Measurements from ENCODE around the gene FYN. TPM values are rescaled to one million over a fixed set of nuclear protein-coding genes. Genes with fewer than 3 reads are reported as not detected.

Gene FYN
- total RNA-seq, 1 donor from 2014 or later: 130 TPM

GRCh38 chr6:111770263-111771093 lies 102.8 kb downstream of the FYN start:
- TF ChIP-seq, protein P1, sequence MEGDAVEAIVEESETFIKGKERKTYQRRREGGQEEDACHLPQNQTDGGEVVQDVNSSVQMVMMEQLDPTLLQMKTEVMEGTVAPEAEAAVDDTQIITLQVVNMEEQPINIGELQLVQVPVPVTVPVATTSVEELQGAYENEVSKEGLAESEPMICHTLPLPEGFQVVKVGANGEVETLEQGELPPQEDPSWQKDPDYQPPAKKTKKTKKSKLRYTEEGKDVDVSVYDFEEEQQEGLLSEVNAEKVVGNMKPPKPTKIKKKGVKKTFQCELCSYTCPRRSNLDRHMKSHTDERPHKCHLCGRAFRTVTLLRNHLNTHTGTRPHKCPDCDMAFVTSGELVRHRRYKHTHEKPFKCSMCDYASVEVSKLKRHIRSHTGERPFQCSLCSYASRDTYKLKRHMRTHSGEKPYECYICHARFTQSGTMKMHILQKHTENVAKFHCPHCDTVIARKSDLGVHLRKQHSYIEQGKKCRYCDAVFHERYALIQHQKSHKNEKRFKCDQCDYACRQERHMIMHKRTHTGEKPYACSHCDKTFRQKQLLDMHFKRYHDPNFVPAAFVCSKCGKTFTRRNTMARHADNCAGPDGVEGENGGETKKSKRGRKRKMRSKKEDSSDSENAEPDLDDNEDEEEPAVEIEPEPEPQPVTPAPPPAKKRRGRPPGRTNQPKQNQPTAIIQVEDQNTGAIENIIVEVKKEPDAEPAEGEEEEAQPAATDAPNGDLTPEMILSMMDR (IDR thresholded peaks at IDR 0.05): no peak
- TF ChIP-seq POLR2A (IDR thresholded peaks at IDR 0.05) (no peak), POLR2AphosphoS5 (IDR thresholded peaks at IDR 0.05; ENCODE audit: insufficient read depth in 1 of 2, low read depth in 1 of 2) (no peak)
- no peak overlapping the region for H3K4me3 ChIP-seq

GRCh38 chr6:111769365-111770152 lies 103.7 kb downstream of the FYN start:
- Histone ChIP-seq H3K27ac (no peak overlapping the region), H3K4me3 (no peak overlapping the region), H3K4me1 (peaks cover 43% of the 10 kb centered on the region), H3K36me3 (no peaks in the 10 kb centered on the region), H3K9me3 (no peaks in the 10 kb centered on the region), H3K27me3 (no peaks in the 10 kb centered on the region)
- TF ChIP-seq, protein P1 (IDR thresholded peaks at IDR 0.05): no peak
- TF ChIP-seq POLR2A (IDR thresholded peaks at IDR 0.05) (no peak), POLR2AphosphoS5 (IDR thresholded peaks at IDR 0.05; ENCODE audit: insufficient read depth in 1 of 2, low read depth in 1 of 2) (no peak)
- intact Hi-C loops (cut with DNase I): no loop called here
- no peak for DNase-seq (ENCODE audit: extremely low spot score in 2 of 2)

More at GRCh38 chr6:111770263-111771093, 102.8 kb downstream of the FYN start:
- no peaks in the 10 kb centered on the region for H3K27me3 ChIP-seq
- H3K9me3 ChIP-seq: no peaks in the 10 kb centered on the region
- DNase-seq (ENCODE audit: extremely low spot score in 2 of 2): no peak
- H3K27ac ChIP-seq: no peak overlapping the region
- peaks cover 47% of the 10 kb centered on the region for H3K4me1 ChIP-seq
- intact Hi-C loops (cut with DNase I): no loop called here
- no peaks in the 10 kb centered on the region for H3K36me3 ChIP-seq

GRCh38 chr6:111768431-111768770 lies 104.9 kb downstream of the FYN start:
- no peak overlapping the region for H3K4me3 ChIP-seq
- DNase-seq (ENCODE audit: extremely low spot score in 2 of 2): no peak
- TF ChIP-seq, protein P1 (IDR thresholded peaks at IDR 0.05): no peak
- no peak for TF ChIP-seq POLR2A (IDR thresholded peaks at IDR 0.05)
- no peaks in the 10 kb centered on the region for H3K27me3 ChIP-seq
- no peaks in the 10 kb centered on the region for H3K36me3 ChIP-seq
- peaks cover 38% of the 10 kb centered on the region for H3K4me1 ChIP-seq
- no peaks in the 10 kb centered on the region for H3K9me3 ChIP-seq
- no peak overlapping the region for H3K27ac ChIP-seq
- intact Hi-C loops (cut with DNase I): no loop called here

GRCh38 chr6:111767752-111768430 lies 105.4 kb downstream of the FYN start:
- intact Hi-C loops (cut with DNase I): no loop called here
- TF ChIP-seq POLR2A (IDR thresholded peaks at IDR 0.05) (no peak), POLR2AphosphoS5 (IDR thresholded peaks at IDR 0.05; ENCODE audit: insufficient read depth in 1 of 2, low read depth in 1 of 2) (no peak)
- TF ChIP-seq, protein P1 (IDR thresholded peaks at IDR 0.05): no peak
- H3K27me3 ChIP-seq: no peaks in the 10 kb centered on the region

More at GRCh38 chr6:111767752-111768430, 105.4 kb downstream of the FYN start:
- no peak for DNase-seq (ENCODE audit: extremely low spot score in 2 of 2)
- Histone ChIP-seq H3K4me1 (peaks cover 42% of the 10 kb centered on the region), H3K9me3 (no peaks in the 10 kb centered on the region), H3K36me3 (no peaks in the 10 kb centered on the region), H3K4me3 (no peak overlapping the region), H3K27ac (no peak overlapping the region)

All from vagina (tissue), 2 donors.